GM19438 (cell line): ENCODE results near the gene MAPK13.
"Not testable (repeated sequence)": the region's sequence is repeated elsewhere in the genome, so short reads cannot be mapped to it uniquely, and the experiment has no call there.

Experiments used
- ATAC-seq: cut with Tn5 transposase; IDR thresholded peaks from one replicate; pipeline ENCODE4 v1.9.1; 2021; ENCODE audit warnings: low read depth; ENCODE audit not compliant: unreplicated experiment

The MAPK13 gene

GRCh38 chr6:36113703-36114102, 16.6 kb upstream of the MAPK13 start:
- no peak for ATAC-seq

GRCh38 chr6:36114798-36115408, 15.4 kb upstream of the MAPK13 start:
- no peak for ATAC-seq

- ATAC-seq: no peak
These were observed 14.9 kb upstream of the MAPK13 start for GRCh38 chr6:36115412-36115811.

GRCh38 chr6:36116066-36116864, 14.0 kb upstream of the MAPK13 start:
- ATAC-seq: no peak

GRCh38 chr6:36116943-36117342, 13.4 kb upstream of the MAPK13 start:
- no peak for ATAC-seq

GRCh38 chr6:36117658-36118549, 12.4 kb upstream of the MAPK13 start:
- ATAC-seq: no peak

GRCh38 chr6:36118550-36119107, 11.7 kb upstream of the MAPK13 start:
- no peak for ATAC-seq

GRCh38 chr6:36119209-36119608, 11.1 kb upstream of the MAPK13 start:
- no peak for ATAC-seq

GRCh38 chr6:36120018-36120417, 10.3 kb upstream of the MAPK13 start:
- ATAC-seq: no peak

GRCh38 chr6:36120539-36120938, 9.8 kb upstream of the MAPK13 start:
- ATAC-seq: no peak

- no peak for ATAC-seq
These were observed 9.1 kb upstream of the MAPK13 start for GRCh38 chr6:36120979-36121786.

- no peak for ATAC-seq
These were observed 8.4 kb upstream of the MAPK13 start for GRCh38 chr6:36121787-36122494.

GRCh38 chr6:36122495-36123269, 7.6 kb upstream of the MAPK13 start:
- no peak for ATAC-seq

- ATAC-seq: peak; percentile 53
These were observed 6.8 kb upstream of the MAPK13 start for GRCh38 chr6:36123270-36124139.

GRCh38 chr6:36124346-36124745, 6.0 kb upstream of the MAPK13 start:
- not testable (repeated sequence) for ATAC-seq

GRCh38 chr6:36124881-36125280, 5.4 kb upstream of the MAPK13 start:
- no peak for ATAC-seq

- no peak for ATAC-seq
These were observed 4.7 kb upstream of the MAPK13 start for GRCh38 chr6:36125575-36125974.

- no peak for ATAC-seq
These were observed 4.2 kb upstream of the MAPK13 start for GRCh38 chr6:36126121-36126520.
